OCI-LY7 (cell line): ENCODE data around the gene LRFN2.

Experiments
- EZH2phosphoT487 ChIP-seq: fragments of 200-600 bp; sonication (generic); IDR thresholded peaks from 2 replicates; pipeline ENCODE4 v1.6.1; 2018; ENCODE audit warnings: low read depth, borderline replicate concordance, mild to moderate bottlenecking, mixed run types, antibody characterized with exemption, low read length, moderate library complexity, mixed read lengths
- TF ChIP-seq, protein P1 (sequence below): fragments of 200-600 bp; sonication (generic); conservative IDR thresholded peaks from 2 replicates; pipeline ENCODE4 v1.5.1; 2014; ENCODE audit warnings: mild to moderate bottlenecking, antibody characterized with exemption, low read length, moderate library complexity, mixed read lengths

DNA sequence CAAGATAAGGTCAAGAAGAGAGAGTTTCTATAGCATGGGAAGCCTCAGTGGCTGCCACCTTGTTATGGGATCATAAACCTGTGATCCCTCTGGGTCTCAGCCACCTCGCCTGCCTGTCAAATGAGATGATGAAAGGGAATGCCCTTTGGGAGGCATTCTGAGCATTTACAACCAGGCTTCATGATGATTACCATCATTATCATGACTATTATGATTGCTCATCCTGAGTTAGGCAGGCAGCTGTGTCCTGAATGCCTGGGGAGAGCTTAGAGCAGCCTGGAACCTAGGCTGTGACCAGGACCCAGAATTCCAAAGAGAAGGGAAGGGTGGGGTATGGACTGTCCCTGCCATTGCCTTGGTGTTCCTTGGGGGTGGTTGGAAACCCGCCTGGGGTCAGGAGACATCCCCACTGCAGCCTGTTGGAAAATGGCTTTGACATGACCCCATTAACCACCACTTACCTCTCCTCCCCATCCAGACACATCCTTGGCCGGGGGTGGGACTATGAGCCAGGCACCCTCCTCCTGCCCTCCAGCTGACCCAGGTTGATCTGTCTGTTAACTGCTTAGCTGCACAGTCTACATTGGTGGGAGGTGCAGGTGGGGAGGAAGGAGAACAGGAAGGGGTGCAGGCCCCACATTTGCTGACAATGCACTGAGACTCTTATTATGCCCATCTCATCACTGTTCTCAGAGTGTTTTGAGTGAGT lies 51.9 kb downstream of the LRFN2 start:
- TF ChIP-seq, protein P1, sequence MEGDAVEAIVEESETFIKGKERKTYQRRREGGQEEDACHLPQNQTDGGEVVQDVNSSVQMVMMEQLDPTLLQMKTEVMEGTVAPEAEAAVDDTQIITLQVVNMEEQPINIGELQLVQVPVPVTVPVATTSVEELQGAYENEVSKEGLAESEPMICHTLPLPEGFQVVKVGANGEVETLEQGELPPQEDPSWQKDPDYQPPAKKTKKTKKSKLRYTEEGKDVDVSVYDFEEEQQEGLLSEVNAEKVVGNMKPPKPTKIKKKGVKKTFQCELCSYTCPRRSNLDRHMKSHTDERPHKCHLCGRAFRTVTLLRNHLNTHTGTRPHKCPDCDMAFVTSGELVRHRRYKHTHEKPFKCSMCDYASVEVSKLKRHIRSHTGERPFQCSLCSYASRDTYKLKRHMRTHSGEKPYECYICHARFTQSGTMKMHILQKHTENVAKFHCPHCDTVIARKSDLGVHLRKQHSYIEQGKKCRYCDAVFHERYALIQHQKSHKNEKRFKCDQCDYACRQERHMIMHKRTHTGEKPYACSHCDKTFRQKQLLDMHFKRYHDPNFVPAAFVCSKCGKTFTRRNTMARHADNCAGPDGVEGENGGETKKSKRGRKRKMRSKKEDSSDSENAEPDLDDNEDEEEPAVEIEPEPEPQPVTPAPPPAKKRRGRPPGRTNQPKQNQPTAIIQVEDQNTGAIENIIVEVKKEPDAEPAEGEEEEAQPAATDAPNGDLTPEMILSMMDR: no peak
- TF ChIP-seq EZH2phosphoT487: no peak
